ENCODE data around the gene DENND6B. TPM values are rescaled to one million over a fixed set of nuclear protein-coding genes. Genes with fewer than 3 reads are reported as not detected.

Gene DENND6B
- total RNA-seq, 1 experiment from 2014 or later = 4.5 TPM

DNA sequence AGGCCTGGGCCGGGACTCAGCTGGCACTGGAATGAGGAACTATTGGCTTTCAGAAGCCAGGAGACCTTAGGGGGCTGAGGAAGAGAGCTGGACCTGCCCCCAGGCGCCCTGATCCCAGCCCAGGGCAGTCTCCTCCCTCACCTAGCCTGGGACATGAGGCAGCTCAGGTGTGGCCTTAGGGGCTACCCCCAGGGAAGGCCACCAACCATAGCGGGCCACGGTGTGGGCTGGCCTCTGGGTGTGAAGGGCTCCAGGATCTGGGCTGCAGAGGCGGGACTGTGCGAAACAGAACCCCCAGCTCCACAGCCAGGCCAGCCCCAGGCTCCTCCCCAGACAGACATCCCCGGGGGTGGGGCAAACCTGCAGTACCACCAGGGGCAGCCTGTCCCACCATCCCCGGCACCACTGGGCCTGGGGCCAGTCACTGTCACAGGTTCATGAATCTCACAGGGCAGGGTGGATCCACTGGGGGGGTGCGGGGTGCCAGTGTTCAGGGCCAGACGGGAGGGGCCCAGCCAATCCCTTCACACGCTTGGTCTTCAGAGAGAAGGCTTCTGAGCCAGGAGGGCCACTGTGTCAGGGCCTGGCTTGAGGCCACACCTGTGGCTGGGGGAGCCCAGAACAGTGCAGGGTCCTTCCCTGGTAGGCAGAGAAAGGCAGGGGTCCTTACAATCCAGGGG is 22.8 kb downstream of the DENND6B start:
- peak; percentile 71 for DNase-seq (ENCODE audit: low spot score)

DNA sequence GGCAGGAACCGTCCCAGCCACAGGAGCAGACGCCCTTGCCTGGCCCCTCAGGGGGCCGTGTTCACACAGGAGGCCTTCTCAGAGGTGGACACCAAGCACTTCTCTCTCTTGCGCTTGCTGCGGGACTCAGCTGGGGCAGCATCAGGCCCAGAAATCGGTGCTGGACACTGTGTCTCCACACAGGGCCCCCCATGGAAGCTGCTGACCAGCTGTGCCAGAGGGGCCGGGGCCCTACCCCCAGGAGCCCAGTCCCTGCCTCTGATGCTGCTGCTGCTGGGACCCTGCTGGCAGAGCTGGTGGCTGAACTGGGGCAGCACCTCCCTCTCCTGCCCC is 23.3 kb downstream of the DENND6B start:
- no peak for DNase-seq (ENCODE audit: low spot score)

DNA sequence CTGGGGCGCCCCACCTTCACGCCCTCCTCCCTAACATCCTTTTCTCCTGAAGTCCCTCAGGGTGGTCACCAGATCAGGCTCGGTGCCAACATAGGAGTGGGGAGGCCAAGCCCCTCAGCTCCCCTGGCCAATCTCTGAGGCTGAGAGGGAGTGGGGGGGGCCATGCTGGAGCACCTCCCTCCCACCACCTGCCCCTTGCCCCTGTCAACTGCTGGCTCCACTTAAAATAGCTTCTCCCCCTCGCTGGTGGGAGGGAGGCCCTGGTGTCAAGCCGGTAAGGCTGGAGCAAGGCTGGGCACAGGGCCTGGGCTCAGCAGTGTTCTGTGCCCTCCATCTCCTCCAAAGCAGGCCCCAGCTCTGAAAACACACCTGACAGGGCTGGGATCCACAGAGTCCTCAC is 24.2 kb downstream of the DENND6B start:
- no peak for DNase-seq (ENCODE audit: low spot score)

DNA sequence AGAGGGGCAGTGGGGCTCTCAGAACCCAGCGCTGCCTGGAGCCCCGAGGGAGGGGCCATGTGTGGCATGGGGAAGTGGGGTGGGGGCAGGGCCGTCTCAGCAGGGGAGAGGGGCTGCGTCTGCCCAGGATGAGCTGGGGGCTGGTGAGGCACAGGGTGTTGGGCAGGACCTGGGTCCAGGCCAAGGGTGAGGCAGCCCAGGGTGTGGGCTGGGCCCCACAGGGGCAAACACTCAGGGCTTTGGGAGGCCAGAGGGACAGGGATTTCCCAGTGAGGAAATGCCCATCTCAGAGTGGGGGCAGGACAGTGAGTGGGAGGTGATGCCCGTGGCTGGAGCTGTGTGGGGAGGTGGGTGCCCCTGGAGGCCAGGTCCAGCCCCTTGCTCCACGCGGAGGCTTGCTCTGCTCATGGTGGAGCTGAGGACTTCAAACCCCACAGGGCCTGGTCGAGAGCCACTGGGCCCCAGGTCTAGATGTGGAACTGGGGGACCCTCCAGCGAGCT is 24.7 kb downstream of the DENND6B start:
- DNase-seq (ENCODE audit: low spot score) = peak; percentile 23

DNA sequence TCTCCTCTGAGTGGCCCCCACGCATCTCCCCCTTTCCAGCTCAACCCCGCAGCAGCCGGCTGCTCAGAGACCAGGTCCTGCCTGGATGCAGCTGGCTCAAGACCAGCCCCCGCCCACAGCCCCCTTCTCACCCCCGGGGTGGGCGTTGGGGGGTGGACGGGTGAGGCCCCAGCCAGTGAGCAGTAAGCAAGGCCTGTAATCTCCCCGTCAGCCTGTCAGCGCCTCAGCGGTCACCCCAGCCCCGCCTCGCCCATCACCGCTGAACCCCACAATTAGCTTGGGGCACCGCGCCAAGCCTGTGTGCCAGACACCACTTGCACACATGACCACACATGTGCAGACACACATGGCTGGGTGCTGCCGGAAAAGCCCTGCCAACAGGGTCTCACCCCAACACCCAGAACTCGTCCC is 25.2 kb downstream of the DENND6B start:
- peak; percentile 38 for DNase-seq (ENCODE audit: low spot score)

DNA sequence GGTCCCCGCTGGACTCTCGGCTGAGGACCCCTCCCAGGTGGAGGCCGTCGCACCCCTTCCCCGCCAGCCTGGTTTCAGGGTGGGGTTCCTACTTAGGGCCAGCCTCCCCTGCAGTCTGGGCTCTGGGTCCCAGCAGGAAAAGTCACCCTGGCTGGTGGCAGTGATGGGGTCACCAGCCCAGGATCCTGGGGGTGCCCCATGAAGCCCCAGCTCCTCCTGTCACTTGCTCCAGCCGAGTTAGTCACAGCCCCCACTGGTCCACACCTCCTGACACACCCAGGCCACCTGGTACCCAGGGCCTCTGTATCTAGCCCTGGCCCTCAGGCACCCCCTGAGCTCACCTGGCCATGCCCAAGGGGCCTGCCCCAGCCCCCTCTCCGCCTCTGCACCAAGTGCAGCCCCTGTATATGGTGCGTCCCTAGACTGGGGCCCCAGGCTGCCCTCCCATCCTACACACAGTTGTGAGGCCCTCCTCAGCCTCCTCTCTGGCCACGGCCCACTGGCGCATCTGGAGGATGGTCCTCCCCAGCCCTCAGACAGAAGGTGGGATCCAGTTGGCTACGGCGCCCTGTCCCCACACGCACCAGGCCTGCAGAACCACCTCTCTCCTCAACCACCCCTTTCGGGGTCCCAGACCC is 26.1 kb downstream of the DENND6B start:
- peak; percentile 10 for DNase-seq (ENCODE audit: low spot score)

DNA sequence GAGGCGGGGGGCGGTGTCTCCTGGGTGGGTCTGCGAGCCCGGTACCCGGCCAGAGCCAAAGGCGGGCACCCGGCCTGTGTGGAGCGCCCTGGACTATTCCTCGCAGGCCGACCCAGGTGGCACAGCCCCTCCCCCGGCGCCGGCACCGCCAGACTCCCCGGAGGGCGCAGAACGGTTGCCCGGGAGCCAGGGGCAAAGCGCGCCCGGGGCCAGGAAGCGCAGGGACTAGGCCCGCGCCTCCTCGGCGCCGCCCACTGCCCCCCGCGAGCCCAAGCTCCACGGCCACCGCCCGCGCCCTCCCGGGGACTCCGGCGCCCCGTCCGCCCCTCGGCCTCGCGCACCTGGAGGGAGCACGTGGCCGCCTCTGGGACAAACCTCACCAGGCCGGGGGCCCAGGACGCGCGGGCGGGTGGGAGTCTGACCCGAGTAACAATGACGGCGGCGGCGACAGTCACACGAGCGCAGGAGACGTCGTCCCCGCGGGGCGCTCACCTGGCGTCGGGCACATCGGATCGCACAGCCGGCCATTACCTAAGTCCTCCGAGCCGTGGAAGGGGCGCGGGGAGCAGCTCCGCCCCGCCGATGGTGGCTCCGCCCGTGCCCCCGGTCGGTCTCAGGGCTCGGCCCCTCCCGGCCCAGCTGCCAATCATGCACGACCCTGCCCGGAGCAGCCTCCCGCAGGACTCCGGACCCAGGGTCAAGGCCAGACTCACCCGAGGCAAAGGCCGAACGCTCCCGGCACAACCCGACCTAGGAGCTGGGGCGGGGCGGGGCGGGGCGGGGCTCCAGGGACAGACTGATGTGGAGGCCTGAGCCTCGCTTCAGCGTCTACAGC is 26.8 kb downstream of the DENND6B start:
- DNase-seq (ENCODE audit: low spot score) = peak; percentile 52

DNA sequence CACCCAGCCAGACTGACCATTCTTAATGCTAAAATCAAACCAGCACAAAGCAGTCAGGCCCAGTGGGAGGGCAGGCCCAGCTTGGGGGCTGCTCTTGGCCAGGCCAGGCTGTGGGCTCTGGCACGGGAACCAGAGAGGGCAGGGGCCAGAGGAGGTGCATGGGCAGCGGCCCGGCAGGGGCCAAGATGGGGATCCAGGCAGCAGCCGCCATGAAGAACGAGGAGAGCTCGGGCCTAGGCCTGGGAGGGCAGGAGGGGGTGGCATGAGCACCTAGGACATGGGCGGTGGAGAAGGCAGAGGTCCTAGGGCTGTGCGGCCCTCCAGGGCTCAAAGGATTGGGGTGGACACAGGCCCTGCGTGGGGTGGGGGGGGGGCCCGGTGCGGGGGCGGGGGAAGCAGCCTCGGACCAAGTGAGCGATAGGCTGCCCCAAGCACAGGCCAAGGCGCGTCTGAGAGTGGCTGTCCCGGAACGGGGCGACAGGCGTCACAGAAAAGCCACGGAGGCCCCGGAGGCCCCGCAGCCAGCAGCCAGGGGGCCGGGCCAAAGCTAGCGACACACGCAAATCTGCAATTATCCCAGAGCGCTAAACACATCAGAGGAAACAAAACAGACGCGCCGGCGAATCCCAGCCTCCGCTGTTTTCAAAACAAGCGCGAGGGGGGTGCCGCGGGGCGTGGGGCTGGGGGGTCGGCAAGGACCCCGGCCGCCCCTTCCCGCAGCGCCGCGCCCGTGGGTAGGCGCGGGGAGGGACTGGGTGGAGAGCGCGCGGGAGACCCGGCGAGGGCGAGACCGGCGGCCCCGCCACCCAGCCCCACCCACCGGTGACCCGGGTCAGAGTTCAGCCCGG is 27.7 kb downstream of the DENND6B start:
- peak; percentile 32 for DNase-seq (ENCODE audit: low spot score)

DNA sequence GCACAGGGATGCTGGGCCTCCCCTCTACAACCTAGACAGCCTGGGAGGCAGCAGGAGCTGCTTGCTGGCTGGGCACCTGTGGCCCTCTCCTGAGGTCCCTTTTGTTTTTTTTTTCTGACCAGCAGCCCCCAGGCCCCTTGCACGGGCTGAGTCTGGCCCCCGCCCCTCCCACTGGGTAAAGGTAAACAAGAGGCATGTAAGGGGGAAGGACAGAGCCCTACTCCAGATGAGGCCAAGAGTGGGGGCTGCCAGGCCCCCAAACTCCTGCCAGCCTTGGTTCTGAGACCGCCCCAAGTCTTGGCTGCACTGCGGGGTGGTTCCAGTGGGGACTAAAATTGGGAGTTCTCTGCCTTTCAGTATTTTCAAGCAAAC is 28.6 kb downstream of the DENND6B start:
- DNase-seq (ENCODE audit: low spot score) = no peak

DNA sequence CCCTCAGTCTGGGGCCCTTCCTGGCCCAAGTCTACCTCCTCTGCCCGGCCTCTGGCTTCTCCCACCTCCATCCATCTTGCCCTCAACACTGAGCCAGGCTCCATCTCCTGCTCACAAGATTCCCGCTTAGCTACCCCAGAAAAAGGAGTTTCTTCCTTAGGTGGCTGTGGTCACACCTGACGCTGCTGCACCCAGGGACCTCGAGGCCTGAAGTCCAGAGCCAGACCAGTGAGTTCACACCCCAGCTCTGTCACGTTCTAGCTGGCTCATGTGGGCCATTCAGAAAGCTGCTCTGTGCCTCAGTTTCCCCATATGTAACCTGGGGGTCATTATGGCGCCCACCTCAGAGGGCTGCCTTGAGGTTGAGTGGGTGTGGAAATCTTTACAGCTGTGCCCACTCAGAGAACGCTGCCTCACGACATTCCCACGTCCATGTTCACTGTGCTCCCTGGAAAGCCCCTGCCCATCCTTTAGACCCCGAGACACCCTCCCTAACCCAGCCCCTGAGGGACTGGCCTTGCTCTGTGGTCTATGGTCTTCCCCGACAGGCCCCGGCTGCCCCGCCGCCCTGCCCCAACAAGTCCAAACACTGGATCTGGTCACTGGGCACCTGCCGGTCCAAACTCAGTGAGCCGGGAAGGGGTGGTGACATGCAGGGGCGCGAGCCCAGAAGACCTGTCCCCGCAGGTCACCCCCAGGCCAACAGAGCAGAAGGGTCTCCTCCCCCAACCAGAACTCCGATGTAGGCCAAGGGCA is 29.1 kb downstream of the DENND6B start:
- peak; percentile 12 for DNase-seq (ENCODE audit: low spot score)

DNA sequence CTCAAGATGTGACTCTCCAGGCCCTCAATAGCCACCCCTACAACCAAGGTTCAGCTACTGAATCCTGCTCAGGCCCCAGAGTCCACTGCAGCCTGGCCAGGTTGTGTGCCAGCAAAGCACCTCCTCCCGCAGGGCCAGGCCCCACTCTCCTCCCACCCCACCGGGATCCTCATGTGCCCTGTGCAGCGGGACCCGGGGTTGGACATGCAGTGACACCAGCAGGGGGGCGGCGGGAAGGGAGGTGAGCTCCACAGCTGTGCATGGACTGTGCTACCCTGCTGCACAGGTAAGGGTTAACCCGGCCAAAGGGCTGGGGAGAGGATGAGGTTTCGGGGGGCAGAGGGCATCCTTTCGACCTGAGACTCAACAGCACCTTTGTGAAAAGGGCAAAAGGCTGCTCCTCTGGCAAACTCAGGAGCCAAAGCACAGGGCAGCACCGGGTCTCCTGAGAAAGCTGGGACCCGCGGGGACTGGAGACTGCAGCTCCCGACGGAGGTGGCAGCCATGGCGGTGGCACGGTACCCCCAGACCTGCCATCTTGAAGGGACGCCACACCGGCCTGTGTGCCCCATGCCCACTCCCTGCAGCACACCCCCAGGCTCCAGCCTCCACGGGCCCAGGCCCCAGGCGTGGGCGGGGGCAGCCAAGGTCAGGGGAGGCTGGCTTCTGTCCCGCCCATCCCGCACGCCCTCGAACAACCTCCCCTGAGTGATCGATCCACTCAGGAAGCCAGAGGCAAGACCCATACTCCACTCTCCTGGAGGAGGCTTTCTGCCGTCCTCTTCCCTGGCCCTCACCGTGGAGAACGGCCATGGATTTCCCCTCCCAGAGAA is 29.9 kb downstream of the DENND6B start:
- peak; percentile 15 for DNase-seq (ENCODE audit: low spot score)

DNA sequence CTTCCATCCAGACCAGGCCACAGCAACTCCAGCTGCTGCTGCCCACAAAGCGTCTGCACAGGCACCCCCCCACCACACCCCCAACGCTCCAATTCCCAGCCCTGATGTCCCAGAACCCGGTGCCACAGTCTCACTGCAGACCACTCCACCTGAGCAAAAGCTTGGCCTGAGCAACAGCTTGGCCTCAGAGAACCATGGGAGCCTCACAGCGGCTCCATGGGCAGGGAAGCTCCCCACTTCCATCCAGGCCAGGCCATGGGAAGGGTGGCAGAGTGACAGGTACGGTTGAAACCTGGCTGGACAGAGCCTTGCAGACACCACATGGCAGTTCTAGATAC is 32.5 kb downstream of the DENND6B start:
- DNase-seq (ENCODE audit: low spot score) = peak; percentile 33

DNA sequence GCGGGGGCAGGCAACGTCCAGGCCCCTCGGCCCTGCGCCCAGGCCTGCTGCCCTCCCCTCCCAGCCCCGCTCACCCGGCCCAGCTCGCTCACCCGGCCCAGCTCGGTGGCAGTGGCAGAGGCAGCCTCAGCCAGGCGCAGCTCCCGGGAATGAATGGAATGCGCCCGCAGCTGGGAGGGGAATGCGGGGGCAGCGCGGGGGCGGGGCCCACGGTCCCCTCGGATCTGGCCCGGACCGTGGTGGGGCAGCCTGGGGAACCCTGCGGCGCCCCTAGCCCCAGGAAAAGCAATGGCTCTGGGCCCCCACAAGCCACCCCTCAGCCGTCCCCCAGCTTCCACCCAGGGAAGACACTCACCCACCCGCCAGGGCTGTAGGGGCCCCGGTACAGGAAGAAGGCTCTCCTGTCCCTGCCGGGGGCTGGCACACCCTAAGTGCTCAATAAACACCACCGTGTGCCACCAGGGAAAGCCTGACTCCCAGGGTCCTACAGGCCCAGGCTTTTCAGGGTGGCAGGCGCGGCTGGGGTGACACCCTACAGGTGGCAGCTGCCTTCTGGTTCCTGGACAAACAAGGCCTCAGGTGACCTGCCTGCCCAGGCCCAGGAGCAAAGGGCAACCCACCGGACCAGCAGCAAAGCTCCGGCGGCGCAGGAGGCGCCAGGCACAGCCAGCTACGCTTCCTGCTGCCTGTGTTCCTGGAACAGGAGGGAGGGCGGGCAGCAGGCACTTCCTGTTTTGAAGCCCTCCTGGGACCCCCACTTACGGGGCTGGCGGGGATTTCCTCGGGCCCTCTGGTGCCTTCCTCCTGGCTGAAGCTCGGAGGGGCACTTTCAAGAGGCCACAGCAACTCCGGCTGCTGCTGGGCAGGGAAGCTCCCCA is 33.1 kb downstream of the DENND6B start:
- peak; percentile 89 for DNase-seq (ENCODE audit: low spot score)

DNA sequence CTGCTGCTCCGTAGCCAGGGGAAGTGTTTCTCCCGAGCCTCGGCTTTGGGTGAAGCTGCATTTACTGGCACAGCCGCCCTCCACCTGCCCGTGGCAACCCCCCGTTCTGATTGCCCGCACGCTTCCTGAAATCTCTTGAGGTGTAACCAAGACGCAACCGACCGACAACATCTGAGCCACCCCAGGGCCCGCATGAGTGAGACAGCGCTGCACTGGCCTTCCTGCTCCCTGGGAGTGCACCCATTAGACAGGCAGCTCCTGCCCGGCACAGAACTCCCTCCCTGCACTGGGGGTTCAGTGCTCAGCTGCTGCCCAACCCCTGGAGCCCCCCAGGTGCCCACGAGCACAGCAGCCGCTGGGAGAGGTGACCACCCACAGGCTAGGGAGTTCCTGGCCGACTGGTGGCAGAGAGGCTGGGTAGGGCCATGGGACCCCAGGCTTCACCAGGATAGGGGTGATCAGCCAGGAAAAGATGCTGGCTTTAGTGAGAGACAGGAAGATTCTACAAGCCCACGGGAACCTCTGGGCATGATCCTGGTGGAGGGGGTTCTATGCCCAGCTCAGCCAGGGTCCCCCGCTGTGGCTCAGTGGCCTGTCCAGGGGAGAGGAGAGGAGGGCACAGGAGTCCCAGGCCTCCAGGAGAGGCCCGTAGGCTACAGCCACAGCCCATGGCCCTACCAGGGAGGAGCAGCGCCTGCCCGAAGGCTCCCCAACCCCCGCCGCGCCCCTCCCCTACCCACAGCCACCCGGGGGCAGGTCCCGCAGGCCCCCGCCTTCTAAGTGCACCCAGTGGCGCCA is 34.0 kb downstream of the DENND6B start:
- peak; percentile 52 for DNase-seq (ENCODE audit: low spot score)

DNA sequence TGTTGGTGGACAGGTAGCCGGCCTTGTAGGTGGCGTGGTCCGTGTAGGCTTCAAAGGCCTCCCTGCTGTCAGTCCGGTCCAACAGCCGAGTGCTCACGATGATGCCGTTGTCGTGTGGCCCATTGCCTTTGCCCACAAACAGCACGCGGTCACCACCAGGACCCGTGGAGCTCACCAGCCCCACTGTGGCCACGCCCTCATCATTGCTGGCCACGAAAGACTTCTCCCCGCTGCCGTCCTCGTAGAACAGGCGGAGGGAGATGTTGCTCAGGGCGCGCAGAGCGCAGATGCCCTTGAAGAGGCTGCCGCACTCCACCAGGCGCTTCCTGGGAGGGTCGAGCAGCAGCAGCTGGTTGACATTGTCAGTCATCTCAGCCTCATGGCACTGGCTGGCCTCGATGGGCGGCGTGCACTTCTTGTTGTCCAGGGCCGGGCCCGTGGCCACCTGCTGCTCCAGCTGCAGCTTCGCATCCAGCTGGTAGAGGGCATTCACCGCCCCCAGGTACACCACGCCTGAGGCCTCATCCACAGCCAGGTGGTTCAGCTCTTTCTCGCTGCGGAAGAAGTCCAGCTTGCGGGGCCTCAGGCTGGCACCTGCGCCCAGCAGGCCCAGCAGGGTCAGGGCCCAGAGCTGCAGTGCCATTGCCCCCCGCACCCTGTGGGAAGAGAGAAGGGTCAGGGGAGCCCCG is 36.7 kb downstream of the DENND6B start:
- DNase-seq (ENCODE audit: low spot score) = no peak

DNA sequence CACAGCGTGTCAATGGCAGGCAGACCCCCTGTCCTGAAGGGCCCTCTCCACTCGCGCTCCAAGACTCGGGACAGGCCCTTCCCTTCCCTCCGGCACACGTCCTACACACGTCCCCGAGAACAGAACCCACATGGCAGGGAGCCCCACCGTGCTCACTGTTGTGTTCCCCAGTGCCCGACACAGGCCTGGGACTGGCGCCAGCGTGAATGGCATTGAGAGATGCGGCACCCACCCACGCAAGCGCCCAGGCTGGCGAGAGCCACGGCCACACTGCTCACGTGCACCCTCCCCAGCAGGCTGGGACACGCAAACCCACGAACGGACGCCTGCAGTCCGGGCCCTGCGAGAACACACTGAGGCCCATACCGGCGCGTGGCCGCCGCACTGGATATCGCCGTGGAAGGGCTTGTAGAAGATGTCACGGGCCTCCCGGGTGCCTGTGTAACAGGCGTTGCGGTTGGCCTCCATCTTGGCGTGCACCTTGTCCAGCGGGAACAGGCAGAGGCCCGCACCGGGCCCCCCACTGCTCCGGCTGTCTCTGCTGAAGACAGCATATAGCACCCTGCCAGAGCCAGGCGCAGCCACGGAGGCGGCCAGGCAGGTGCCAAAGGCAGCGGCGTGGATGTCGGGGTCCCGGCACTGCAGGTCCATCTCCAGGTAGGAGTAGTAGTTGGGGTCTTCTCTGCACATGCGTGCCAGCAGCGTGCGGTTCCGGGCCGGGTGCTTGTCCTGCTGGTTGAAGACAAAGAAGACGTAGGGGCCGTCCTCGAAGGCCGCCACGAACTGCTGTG is 37.5 kb downstream of the DENND6B start:
- DNase-seq (ENCODE audit: low spot score) = no peak

DNA sequence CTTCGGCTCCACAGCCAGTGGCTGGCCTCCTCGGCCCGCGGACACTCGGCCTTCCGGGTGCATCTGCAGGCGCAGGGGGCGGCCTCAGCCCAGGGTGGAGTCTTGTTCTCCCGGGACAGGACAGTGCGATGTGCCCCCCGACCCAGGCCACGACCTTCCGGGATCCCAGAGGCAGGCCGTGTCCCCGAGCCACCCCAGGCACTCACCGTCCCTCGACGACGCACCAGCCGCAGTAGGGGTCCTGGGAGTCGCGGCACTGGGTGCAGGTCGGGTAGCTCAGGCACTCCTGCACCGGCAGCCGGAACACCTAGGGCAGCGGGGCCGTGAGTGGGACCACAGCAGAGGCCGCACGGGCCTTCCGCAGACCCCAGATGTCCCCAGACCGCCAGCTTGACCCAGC is 39.1 kb downstream of the DENND6B start:
- DNase-seq (ENCODE audit: low spot score) = no peak
